DOHH2 (cell line): Measurements from ENCODE around the gene SPSB4.

Experiments used
- EZH2phosphoT487 ChIP-seq: fragments of 200-600 bp; sonication (generic); IDR thresholded peaks from 2 replicates; pipeline ENCODE4 v1.6.1; 2017; ENCODE audit warnings: borderline replicate concordance, mild to moderate bottlenecking, antibody characterized with exemption, low read length, moderate library complexity, mixed read lengths
- TF ChIP-seq, protein P1 (sequence below): fragments of 200-600 bp; sonication (generic); IDR thresholded peaks from one replicate; pipeline ENCODE4 v1.5.1; 2014; ENCODE audit warnings: antibody characterized with exemption, mild to moderate bottlenecking, low read depth, low read length; ENCODE audit not compliant: poor library complexity, severe bottlenecking

DNA sequence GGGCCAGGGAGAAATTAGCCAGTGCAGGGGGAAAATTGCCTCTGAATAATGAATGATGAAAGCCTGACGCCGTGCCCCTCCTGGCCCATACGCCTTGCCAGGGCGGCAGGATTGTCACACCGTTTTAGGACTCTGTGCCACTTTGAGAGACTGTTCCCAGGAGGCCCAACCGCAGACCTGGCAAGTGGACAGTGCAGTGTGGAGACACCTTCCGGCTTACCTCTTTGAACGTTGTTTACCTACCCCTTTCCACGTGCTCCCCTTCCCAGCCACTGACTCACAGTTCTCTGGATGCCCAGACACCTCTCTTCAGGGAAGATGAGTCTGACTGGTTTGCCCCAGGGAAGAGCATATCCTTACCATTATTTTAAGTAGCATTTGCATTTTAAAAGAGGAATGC is 96.5 kb downstream of the SPSB4 start:
- TF ChIP-seq, protein P1, sequence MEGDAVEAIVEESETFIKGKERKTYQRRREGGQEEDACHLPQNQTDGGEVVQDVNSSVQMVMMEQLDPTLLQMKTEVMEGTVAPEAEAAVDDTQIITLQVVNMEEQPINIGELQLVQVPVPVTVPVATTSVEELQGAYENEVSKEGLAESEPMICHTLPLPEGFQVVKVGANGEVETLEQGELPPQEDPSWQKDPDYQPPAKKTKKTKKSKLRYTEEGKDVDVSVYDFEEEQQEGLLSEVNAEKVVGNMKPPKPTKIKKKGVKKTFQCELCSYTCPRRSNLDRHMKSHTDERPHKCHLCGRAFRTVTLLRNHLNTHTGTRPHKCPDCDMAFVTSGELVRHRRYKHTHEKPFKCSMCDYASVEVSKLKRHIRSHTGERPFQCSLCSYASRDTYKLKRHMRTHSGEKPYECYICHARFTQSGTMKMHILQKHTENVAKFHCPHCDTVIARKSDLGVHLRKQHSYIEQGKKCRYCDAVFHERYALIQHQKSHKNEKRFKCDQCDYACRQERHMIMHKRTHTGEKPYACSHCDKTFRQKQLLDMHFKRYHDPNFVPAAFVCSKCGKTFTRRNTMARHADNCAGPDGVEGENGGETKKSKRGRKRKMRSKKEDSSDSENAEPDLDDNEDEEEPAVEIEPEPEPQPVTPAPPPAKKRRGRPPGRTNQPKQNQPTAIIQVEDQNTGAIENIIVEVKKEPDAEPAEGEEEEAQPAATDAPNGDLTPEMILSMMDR, result no peak
- TF ChIP-seq EZH2phosphoT487, result no peak
